Body of pancreas (tissue), 4 donors: Measurements from ENCODE around the gene TNS3.
"Not testable (repeated sequence)": the region's sequence is repeated elsewhere in the genome, so short reads cannot be mapped to it uniquely, and the experiment has no call there.

Experiments
- CTCF ChIP-seq, 7 experiments: fragments of 450-650 bp in 4 of 7; fragments of 200-600 bp in 3 of 7; sonication (generic) in 3 of 7; IDR thresholded peaks; one replicate each; pipeline ENCODE4 v1.5.1; 2016 to 2019; ENCODE audit warnings: antibody characterized with exemption in 7 of 7
- POLR2A ChIP-seq, 3 donors: fragments of 450-650 bp; IDR thresholded peaks; one replicate each; pipeline ENCODE4 v1.6.1; 2016; ENCODE audit warnings: antibody characterized with exemption in 3 of 3, mild to moderate bottlenecking in 2 of 3

- TF ChIP-seq CTCF, POLR2A (IDR thresholded peaks at IDR 0.05): not testable (repeated sequence)
Measured at GRCh38 chr7:47590215-47590614, 8.3 kb upstream of the TNS3 start.
